Stomach smooth muscle (tissue), 2 donors: ENCODE results near the gene MYH10.

Experiments used
- H3K27ac ChIP-seq: one replicate; pipeline ENCODE4 v1.7.0; 2013; ENCODE audit warnings: mild to moderate bottlenecking, low read length, inconsistent platforms
- H3K27me3 ChIP-seq, 2 donors: one replicate each; pipeline ENCODE4 v1.7.0; 2013; ENCODE audit warnings: low read length in 2 of 2; ENCODE audit not compliant: insufficient read depth in 2 of 2, control insufficient read depth in 1 of 2
- H3K36me3 ChIP-seq, 2 donors: one replicate each; pipeline ENCODE4 v1.7.0; 2013; ENCODE audit warnings: low read length in 2 of 2; ENCODE audit not compliant: control insufficient read depth in 2 of 2, insufficient read depth in 2 of 2
- H3K4me1 ChIP-seq: one replicate; pipeline ENCODE4 v1.7.0; 2013; ENCODE audit warnings: low read length; ENCODE audit not compliant: control insufficient read depth, insufficient read depth
- H3K4me3 ChIP-seq, 2 donors: one replicate each; pipeline ENCODE4 v1.7.0; 2013; ENCODE audit warnings: low read length in 2 of 2
- H3K9ac ChIP-seq, 2 donors: one replicate each; pipeline ENCODE4 v1.7.0; 2013; ENCODE audit warnings: low read length in 2 of 2, mild to moderate bottlenecking in 1 of 2
- H3K9me3 ChIP-seq, 2 donors: one replicate each; pipeline ENCODE4 v1.7.0; 2013; ENCODE audit warnings: low read length in 2 of 2; ENCODE audit not compliant: control insufficient read depth in 2 of 2
- donor health status: healthy.
- donor health status: Pancreatic carcinoma.

MYH10 gene

DNA sequence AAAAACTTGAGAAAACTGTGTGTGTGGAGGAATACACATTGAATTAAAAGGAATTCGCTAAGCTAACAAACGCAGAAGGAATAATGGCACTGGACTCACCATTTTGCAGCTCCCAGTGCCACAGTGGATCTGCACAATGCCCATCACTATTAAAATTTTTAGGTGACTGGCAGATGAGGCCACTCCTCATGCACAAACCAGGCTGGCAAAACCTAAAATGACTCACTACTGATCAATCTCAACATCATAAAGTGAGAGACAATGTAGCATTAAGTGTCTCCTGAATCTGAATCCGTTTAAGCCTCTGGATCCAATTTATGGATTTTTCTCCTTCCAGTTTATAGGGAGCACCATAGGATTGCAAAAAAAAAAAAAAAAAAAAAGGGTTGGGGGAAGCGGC is 20.6 kb downstream of the MYH10 start:
- Histone ChIP-seq H3K9me3 (no peaks in the 10 kb centered on the region), H3K4me3 (no peak overlapping the region), H3K27me3 (no peaks in the 10 kb centered on the region), H3K9ac (no peak overlapping the region), H3K36me3 (no peaks in the 10 kb centered on the region), H3K27ac (no peak overlapping the region), H3K4me1 (peaks cover 4% of the 10 kb centered on the region)

DNA sequence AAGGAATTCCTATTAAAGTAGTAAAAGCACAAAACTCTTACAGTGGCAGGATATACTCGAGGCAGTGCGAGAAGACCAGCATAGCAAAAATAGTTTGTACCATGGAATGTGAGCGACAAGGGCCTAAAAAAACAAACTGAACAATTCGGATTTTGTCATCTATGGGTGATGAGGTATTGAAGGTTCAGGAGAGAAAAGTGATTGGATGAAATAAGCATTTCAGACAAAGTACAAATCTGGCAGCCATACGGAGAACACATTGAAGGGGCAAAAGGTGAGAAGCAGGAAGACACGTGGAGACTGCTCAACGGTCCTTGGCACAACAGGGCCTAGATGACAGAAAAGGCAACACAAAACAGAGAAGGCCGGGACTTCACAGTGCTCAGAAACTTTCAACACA is 22.5 kb downstream of the MYH10 start:
- H3K4me1 ChIP-seq, result peaks cover 4% of the 10 kb centered on the region
- H3K27ac ChIP-seq, result no peak overlapping the region
- H3K27me3 ChIP-seq, result no peaks in the 10 kb centered on the region
- H3K36me3 ChIP-seq, result no peaks in the 10 kb centered on the region
- H3K9ac ChIP-seq, result no peak overlapping the region
- no peak overlapping the region for H3K4me3 ChIP-seq
- no peaks in the 10 kb centered on the region for H3K9me3 ChIP-seq

DNA sequence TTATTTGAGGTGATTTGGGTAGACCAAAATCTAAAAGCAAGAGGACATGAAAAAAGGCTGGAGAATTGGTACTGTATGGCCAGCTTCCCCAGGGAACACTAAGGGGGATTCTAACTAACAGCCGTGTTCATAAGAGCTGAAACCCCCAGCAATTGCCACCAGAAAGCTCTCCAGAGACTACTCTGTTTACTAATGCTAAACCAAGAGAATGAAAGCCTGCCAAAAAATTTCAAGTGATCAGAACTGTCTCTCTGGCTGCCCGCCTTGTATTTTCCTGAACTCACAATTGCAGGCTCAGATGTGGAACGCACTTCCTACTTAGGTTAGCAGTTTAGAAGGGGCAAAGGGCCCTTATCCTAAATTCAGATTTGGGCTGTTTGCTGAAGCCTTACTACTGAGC is 24.1 kb downstream of the MYH10 start:
- H3K27ac ChIP-seq, result no peak overlapping the region
- no peak overlapping the region for H3K4me3 ChIP-seq
- H3K4me1 ChIP-seq, result peaks cover 4% of the 10 kb centered on the region
- H3K36me3 ChIP-seq, result peaks cover 0 to 2% of the 10 kb centered on the region in 2 donors
- H3K9me3 ChIP-seq, result no peaks in the 10 kb centered on the region
- no peak overlapping the region for H3K9ac ChIP-seq
- no peaks in the 10 kb centered on the region for H3K27me3 ChIP-seq

GRCh38 chr17:8602679-8603078 is 27.8 kb downstream of the MYH10 start:
- peaks cover 2 to 4% of the 10 kb centered on the region in 2 donors for H3K36me3 ChIP-seq
- no peak overlapping the region for H3K9ac ChIP-seq
- H3K27ac ChIP-seq, result no peak overlapping the region

DNA sequence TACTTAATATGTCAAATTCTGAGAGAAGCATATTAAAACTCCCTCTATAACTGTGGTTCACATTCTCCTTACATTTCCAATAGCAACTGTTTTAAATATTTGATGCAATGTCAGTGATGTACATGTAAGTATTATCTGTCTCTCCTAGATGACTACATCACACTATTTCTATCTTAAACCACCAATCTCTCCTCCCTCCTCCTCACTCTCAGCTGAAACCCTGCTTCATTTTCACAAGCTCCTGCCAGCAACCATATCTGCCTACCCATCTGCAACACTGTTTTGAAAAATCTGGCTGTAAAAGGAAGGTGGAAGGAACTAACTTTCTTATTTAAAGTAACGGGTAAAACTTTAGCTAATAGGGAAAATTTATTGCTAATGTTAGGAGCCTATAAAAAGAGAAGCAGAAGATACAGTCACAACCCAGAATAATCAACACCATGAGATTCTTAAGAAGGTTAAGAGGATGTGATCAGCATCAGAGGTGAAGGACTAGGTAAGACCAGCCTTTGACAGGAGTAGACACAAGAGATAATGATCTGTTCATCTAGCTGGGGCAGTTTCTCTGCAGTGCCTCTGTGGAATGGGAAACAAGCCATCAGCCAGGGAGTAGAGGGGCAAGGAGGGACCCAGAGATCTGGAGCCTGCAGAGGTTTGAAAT is 31.0 kb downstream of the MYH10 start:
- no peaks in the 10 kb centered on the region for H3K4me1 ChIP-seq
- no peak overlapping the region for H3K27ac ChIP-seq
- no peaks in the 10 kb centered on the region for H3K27me3 ChIP-seq
- H3K9me3 ChIP-seq, result no peaks in the 10 kb centered on the region
- H3K9ac ChIP-seq, result no peak overlapping the region
- H3K36me3 ChIP-seq, result peaks cover 2 to 4% of the 10 kb centered on the region in 2 donors
- H3K4me3 ChIP-seq, result no peak overlapping the region

More at GRCh38 chr17:8602679-8603078, 27.8 kb downstream of the MYH10 start:
- Histone ChIP-seq H3K27me3 (no peaks in the 10 kb centered on the region), H3K4me1 (peaks cover 4% of the 10 kb centered on the region), H3K9me3 (no peaks in the 10 kb centered on the region), H3K4me3 (no peak overlapping the region)

DNA sequence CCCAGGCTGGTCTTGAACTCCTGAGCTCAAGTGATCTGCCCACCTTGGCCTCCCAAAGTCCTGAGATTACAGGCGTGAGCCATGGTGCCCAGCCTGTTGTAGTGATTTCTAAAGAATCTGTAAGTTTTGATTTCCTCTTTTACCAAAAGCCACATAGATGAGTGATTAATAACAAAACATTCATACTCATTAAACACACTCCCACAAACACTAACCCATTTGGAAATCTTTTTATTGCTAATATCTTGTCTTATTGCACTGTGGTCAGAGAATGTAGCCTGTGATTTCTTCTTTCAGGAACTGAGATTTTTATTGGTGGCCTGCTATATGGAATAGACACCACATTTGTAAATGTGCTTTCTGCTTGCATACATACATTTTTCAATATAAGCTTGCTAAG is 31.6 kb downstream of the MYH10 start:
- Histone ChIP-seq H3K4me3 (no peak overlapping the region), H3K36me3 (peaks cover 2 to 4% of the 10 kb centered on the region in 2 donors), H3K9ac (no peak overlapping the region), H3K4me1 (no peaks in the 10 kb centered on the region), H3K27me3 (no peaks in the 10 kb centered on the region), H3K9me3 (no peaks in the 10 kb centered on the region), H3K27ac (no peak overlapping the region)

GRCh38 chr17:8593830-8594229 is 36.7 kb downstream of the MYH10 start:
- Histone ChIP-seq H3K9ac (no peak overlapping the region), H3K4me3 (no peak overlapping the region), H3K4me1 (no peaks in the 10 kb centered on the region), H3K36me3 (no peaks in the 10 kb centered on the region), H3K27ac (no peak overlapping the region), H3K9me3 (no peaks in the 10 kb centered on the region), H3K27me3 (no peaks in the 10 kb centered on the region)

DNA sequence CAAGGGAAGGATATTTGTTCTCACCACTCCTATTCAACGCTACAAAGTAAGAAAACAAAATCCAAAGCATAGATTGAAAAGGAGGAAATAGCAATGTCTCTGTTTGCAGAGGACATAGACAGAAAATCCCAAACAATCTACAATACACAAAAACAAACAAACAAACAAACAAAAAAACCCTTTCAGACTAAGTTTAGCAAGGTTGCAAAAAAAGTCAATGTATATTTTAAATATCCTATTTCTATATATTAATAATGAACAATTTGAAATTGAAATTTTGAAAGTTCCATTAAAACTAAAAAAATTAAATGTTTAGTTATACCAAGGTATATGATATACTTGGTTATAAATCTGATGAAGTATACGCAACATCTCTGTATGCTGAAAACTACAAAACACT is 37.2 kb downstream of the MYH10 start:
- H3K9ac ChIP-seq, result no peak overlapping the region
- no peaks in the 10 kb centered on the region for H3K27me3 ChIP-seq
- no peak overlapping the region for H3K27ac ChIP-seq

GRCh38 chr17:8588877-8589554 is 41.5 kb downstream of the MYH10 start:
- Histone ChIP-seq H3K36me3 (peaks cover 0 to 2% of the 10 kb centered on the region in 2 donors), H3K9ac (no peak overlapping the region), H3K4me1 (no peaks in the 10 kb centered on the region), H3K4me3 (no peak overlapping the region), H3K27me3 (no peaks in the 10 kb centered on the region), H3K9me3 (no peaks in the 10 kb centered on the region), H3K27ac (no peak overlapping the region)

More for the DNA sequence above, 37.2 kb downstream of the MYH10 start:
- H3K36me3 ChIP-seq, result no peaks in the 10 kb centered on the region
- no peaks in the 10 kb centered on the region for H3K9me3 ChIP-seq
- no peaks in the 10 kb centered on the region for H3K4me1 ChIP-seq
- H3K4me3 ChIP-seq, result no peak overlapping the region

DNA sequence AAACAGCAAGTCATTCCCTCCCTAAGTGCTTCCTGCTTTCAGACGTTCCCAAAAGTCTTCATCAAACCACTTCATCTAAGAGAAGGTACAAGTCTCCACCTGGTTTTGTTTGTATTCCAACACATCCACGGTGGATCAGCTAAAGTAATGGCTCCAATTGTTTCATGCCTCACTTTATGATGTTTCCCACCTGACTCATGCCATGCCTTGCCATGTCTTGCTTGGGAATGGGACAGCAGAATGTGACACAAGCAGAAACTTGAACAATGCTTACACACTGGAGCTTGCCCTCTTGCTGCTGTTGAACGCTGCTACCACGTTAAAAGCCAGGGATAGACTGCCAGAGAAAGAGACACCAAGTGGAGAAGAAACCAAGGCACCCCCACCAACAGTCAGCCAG is 43.8 kb downstream of the MYH10 start:
- no peaks in the 10 kb centered on the region for H3K9me3 ChIP-seq
- H3K27ac ChIP-seq, result no peak overlapping the region
- H3K4me3 ChIP-seq, result no peak overlapping the region
- H3K27me3 ChIP-seq, result no peaks in the 10 kb centered on the region
- H3K4me1 ChIP-seq, result no peaks in the 10 kb centered on the region
- peaks cover 0 to 2% of the 10 kb centered on the region in 2 donors for H3K36me3 ChIP-seq
- H3K9ac ChIP-seq, result no peak overlapping the region

GRCh38 chr17:8585911-8586310 is 44.6 kb downstream of the MYH10 start:
- no peaks in the 10 kb centered on the region for H3K9me3 ChIP-seq
- H3K27ac ChIP-seq, result no peak overlapping the region
- no peaks in the 10 kb centered on the region for H3K27me3 ChIP-seq
- H3K9ac ChIP-seq, result no peak overlapping the region
- H3K36me3 ChIP-seq, result peaks cover 0 to 2% of the 10 kb centered on the region in 2 donors
- H3K4me3 ChIP-seq, result no peak overlapping the region
- H3K4me1 ChIP-seq, result no peaks in the 10 kb centered on the region
